ENCODE data around the gene ATPAF2.

ATPAF2 gene

GRCh38 chr17:17985153-17985552, 53.8 kb downstream of the ATPAF2 start:
- no peak for DNase-seq

- no peak for DNase-seq
These were observed 55.2 kb downstream of the ATPAF2 start for GRCh38 chr17:17983776-17984175.

- no peak for DNase-seq
These were observed 55.6 kb downstream of the ATPAF2 start for GRCh38 chr17:17983376-17983775.

GRCh38 chr17:17982801-17983200, 56.2 kb downstream of the ATPAF2 start:
- no peak for DNase-seq

GRCh38 chr17:17981330-17981729, 57.6 kb downstream of the ATPAF2 start:
- DNase-seq: no peak

- no peak for DNase-seq
These were observed 59.2 kb downstream of the ATPAF2 start for GRCh38 chr17:17979778-17980177.

GRCh38 chr17:17978481-17979424, 60.2 kb downstream of the ATPAF2 start:
- DNase-seq: no peak

GRCh38 chr17:17976931-17977570, 61.9 kb downstream of the ATPAF2 start:
- no peak for DNase-seq

GRCh38 chr17:17975436-17975835, 63.5 kb downstream of the ATPAF2 start:
- DNase-seq: no peak

- DNase-seq: no peak
These were observed 66.1 kb downstream of the ATPAF2 start for GRCh38 chr17:17972952-17973254.

- DNase-seq: peak; percentile 100
These were observed 66.6 kb downstream of the ATPAF2 start, which contains the start of the genes DRC3 and TOM1L2 for GRCh38 chr17:17972126-17972951. DRC3 (plus strand) TSS chr17:17972862; CDS start chr17:17977599, 4,737 bp downstream. TOM1L2 (minus strand) TSS chr17:17972400; CDS start chr17:17972313, 87 bp downstream.

- DNase-seq: no peak
These were observed 67.4 kb downstream of the ATPAF2 start for GRCh38 chr17:17971431-17972125.

GRCh38 chr17:17970699-17971430, 68.1 kb downstream of the ATPAF2 start:
- no peak for DNase-seq

All from NCI-H1105 (cell line).